Activated naive CD4-positive, alpha-beta T cell treated with anti-CD3 and anti-CD28 coated beads, Interleukin-2, amount 10 ng/mL, durations not matched to agents 5 hours and 36 hours (primary cell): ENCODE results near the gene ADM5. TPM values are rescaled to one million over a fixed set of nuclear protein-coding genes. Genes with fewer than 3 reads are reported as not detected.

Source experiments
- microRNA-seq: library from miRNA; unstranded; fragments of <30 nt; microRNA quantifications from one replicate; pipeline ENCODE4 v1.2.0, GENCODE V29; 2022; ENCODE audit warnings: borderline microRNAs expressed, borderline replicate concordance
- total RNA-seq, 2 experiments: library from RNA; stranded (reverse); gene quantifications; one replicate each; pipeline ENCODE4 v1.2.3, GENCODE V29; 2021

Gene ADM5
- total RNA-seq: 1 to 10 TPM; 4.8 to 5.3 TPM

DNA sequence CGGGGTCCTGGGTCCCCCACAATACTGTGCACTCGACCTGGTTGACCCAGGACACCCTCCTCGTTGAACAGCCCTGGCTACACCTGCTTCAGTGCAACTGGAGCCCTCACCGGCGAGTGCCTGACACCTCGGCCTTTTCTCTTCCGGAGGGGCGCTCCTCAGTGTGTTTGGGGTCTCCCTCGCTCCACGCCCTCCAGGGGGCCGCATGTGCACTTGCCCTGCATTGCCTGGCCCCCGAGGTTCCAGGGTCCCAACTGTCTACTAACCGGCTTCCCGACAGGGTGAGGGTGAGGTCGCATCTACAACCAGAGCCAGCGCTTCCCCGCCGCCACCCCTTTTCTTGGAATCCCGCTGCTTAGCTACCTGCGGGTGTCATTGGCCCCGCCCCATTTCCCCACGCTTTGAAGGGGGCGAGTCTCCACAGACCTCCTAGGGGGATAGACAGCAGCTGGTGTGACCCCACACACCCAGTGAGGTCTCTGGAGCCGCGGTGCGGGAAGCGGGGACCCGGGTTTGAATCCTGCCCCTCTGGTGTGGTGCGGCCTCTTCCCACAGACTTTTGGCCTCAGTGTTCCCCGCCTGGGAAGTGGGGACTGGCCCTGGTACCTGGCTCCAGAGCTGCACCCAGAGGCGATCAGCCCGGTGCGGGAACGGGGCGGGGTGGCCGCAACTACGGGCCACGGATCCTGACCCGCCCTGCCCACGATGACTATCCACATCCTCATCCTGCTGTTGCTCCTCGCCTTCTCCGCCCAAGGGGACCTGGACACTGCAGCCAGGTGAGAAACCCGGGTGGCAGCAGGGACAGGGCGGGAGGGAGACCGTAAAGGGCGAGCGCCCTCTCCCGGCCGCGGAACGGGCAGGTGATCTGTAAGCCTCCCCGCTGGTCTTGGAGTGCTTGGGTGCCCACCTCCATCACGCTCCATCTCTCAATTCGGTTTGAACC lies at the start of gene ADM5:
Gene ADM5 (plus strand): TSS at position 462 of the 946 bp plus-strand sequence. CDS start 244 bp downstream, at position 706.

DNA sequence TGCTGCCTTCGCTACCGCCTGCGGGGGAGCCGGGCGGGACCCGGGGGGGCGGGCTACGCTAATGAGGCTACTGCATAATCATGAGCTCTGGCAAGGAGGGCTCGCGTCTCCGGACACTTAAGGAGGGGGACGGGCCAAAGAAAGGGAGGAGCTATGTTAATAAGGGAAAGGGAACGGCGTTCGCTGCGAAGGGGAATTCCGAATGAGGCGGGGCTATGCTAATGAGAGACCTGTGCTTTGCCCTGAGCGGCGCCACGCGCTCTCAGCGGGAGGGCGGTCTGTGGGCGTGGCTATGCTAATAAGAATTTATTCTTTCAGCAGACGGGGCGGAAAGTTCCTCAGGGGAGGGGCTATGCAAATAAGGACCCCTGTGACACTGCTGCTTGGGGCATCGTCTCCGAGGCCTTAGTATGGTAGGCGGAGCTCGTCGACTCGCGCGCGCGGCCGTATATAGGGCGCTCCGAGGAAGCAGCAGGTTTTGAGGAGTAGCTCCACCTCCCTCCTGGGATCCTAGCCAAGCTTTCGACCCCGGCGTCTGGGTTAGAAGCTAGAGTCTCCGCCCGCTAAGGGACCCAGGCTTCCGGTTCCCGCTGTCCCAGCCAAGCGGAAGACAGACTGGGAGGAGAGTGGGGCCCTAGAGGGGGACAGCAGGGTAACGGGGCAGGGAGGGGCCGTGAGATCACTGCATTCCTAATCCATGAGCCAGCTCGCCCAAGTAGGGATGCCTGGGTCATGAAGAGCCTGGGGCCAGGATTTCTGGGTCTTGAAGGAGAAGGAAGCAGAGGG lies 49.1 kb upstream of the ADM5 start, which contains the start of gene RRAS:
Gene RRAS (minus strand): TSS at position 31 of the 786 bp plus-strand sequence. CDS start 45 bp downstream, outside the sequence.

GRCh38 chr19:49641688-49642491 lies 47.5 kb upstream of the ADM5 start, which contains the start of gene SCAF1:
SCAF1 (plus strand) TSS chr19:49642209; CDS start chr19:49645027, 2,818 bp downstream.

GRCh38 chr19:49665351-49666119 lies 23.9 kb upstream of the ADM5 start, which contains the start of the genes BCL2L12 and IRF3:
BCL2L12 (plus strand) TSS chr19:49665933; CDS start chr19:49666693, 760 bp downstream.
IRF3 (minus strand) TSS chr19:49665857; CDS start chr19:49664838, 1,019 bp downstream.

GRCh38 chr19:49677231-49677900 lies 12.0 kb upstream of the ADM5 start, which contains the start of gene PRMT1:
PRMT1 (plus strand) TSS chr19:49677271; CDS start chr19:49677281, 10 bp downstream.

GRCh38 chr19:49690656-49691242 lies 1.4 kb downstream of the ADM5 start, which contains the start of gene CPT1C:
CPT1C (plus strand) TSS chr19:49691116; CDS start chr19:49692253, 1,137 bp downstream.

Small RNA genes lying within 50 kb of the gene (microRNA-seq; reads per million reads assigned to microRNA genes)
- gene MIR5088: not detected

Other genes with a start within 250 kb of the ADM5 start
- gene SLC17A7, start 248.1 kb upstream of the ADM5 start, total RNA-seq: under 1 TPM; 0.19 to 0.23 TPM
- gene PIH1D1, start 237.8 kb upstream of the ADM5 start, total RNA-seq: 100 to 1,000 TPM; 175 to 179 TPM
- gene ALDH16A1, start 236.4 kb upstream of the ADM5 start, total RNA-seq: 10 to 100 TPM; 45.2 to 49.4 TPM
- 100 to 1,000 TPM; 398 to 423 TPM for gene FLT3LG, start 215.4 kb upstream of the ADM5 start, total RNA-seq
- gene RPL13A, start 202.0 kb upstream of the ADM5 start, total RNA-seq: 1,000 to 10,000 TPM; 3,272 to 3,289 TPM
- 1,000 to 10,000 TPM; 3,280 to 3,427 TPM for gene RPS11, start 193.2 kb upstream of the ADM5 start, total RNA-seq
- 10 to 100 TPM; 28.0 to 34.5 TPM for gene FCGRT, start 176.9 kb upstream of the ADM5 start, total RNA-seq
- 1 to 10 TPM; 1.8 to 2.6 TPM for gene RCN3, start 161.6 kb upstream of the ADM5 start, total RNA-seq
- 100 to 1,000 TPM; 408 to 414 TPM for gene NOSIP, start 109.0 kb upstream of the ADM5 start, total RNA-seq
- 1 to 10 TPM; 1.8 to 2.2 TPM for gene PRRG2, start 108.3 kb upstream of the ADM5 start, total RNA-seq
- gene PRR12, start 98.4 kb upstream of the ADM5 start, total RNA-seq: 10 to 100 TPM; 39.3 to 40.8 TPM
- 10 to 100 TPM; 13.7 to 13.8 TPM for gene RRAS, start 49.5 kb upstream of the ADM5 start, total RNA-seq
- gene SCAF1, start 47.4 kb upstream of the ADM5 start, total RNA-seq: 10 to 100 TPM; 53.6 to 55.0 TPM
- 100 to 1,000 TPM; 148 to 156 TPM for gene IRF3, start 23.7 kb upstream of the ADM5 start, total RNA-seq
- 10 to 100 TPM; 47.4 to 50.9 TPM for gene BCL2L12, start 23.7 kb upstream of the ADM5 start, total RNA-seq
- gene PRMT1, start 12.3 kb upstream of the ADM5 start, total RNA-seq: 100 to 1,000 TPM; 115 to 116 TPM
- 1 to 10 TPM; 1.3 to 1.6 TPM for gene CPT1C, start 1.5 kb downstream of the ADM5 start, total RNA-seq
- gene TSKS, start 73.7 kb downstream of the ADM5 start, total RNA-seq: 1 to 10 TPM; 1.2 to 1.7 TPM
- gene AP2A1, start 77.4 kb downstream of the ADM5 start, total RNA-seq: 10 to 100 TPM; 65.0 to 66.1 TPM
- gene FUZ, start 123.7 kb downstream of the ADM5 start, total RNA-seq: 10 to 100 TPM; 15.4 to 16.7 TPM
- 10 to 100 TPM; 49.9 to 51.3 TPM for gene MED25, start 128.7 kb downstream of the ADM5 start, total RNA-seq
- gene PTOV1, start 161.6 kb downstream of the ADM5 start, total RNA-seq: 10 to 100 TPM; 78.1 to 84.8 TPM
- 100 to 1,000 TPM; 125 to 139 TPM for gene PNKP, start 178.0 kb downstream of the ADM5 start, total RNA-seq
- gene AKT1S1, start 187.8 kb downstream of the ADM5 start, total RNA-seq: 10 to 100 TPM; 19.8 to 20.9 TPM
- 10 to 100 TPM; 44.5 to 49.3 TPM for gene TBC1D17, start 188.1 kb downstream of the ADM5 start, total RNA-seq
- gene IL4I1, start 207.3 kb downstream of the ADM5 start, total RNA-seq: 1 to 10 TPM; 2.4 to 3.7 TPM
- 10 to 100 TPM; 10.2 to 13.6 TPM for gene ATF5, start 239.6 kb downstream of the ADM5 start, total RNA-seq
- gene NUP62, start 239.9 kb downstream of the ADM5 start, total RNA-seq: 10 to 100 TPM; 88.2 to 99.8 TPM